ENCODE data around the gene CPTP.

CPTP gene

DNA sequence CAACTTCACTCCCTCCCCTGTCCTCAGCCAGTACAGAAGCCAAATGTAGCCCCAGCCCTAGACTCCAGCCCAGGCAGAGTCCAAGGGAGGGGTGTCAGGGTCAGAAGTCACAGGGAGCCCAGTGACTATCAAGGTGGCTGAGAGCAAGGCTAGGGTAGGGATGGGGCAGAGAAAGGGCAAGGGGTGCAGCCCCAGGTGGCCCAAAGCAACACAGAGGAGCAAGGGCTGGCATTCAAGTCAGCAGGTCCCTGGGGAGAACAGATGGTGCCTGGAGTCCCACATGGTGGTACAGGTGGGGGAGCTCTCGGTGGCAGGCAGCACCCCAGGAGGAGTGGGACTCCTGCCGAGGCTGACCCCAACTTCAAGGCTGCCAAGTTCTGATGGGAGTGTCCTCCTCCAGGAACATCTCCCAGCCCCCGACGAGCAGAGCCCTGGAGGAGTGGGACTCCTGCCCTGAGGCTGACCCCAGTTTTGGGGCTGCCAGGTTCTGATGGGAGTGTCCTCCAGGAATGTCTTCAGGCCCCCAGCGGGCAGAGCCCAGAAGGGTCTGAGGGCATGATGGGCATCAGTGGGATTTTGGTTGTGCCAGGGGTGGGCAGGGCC is 28.3 kb downstream of the CPTP start:
- Histone ChIP-seq H3K79me2 (ENCODE audit: insufficient read depth, low read length) (peaks cover 10% of the 10 kb centered on the region), H3K4me2 (ENCODE audit: insufficient read depth, low read length) (no peak overlapping the region), H3K4me3 (ENCODE audit: low read depth in 1 of 2, low read length in 2 of 2) (no peak overlapping the region)

GRCh38 chr1:1353389-1354151 is 29.0 kb downstream of the CPTP start:
- Histone ChIP-seq H3K4me1 (ENCODE audit: insufficient read depth, low read length) (peaks cover 5% of the 10 kb centered on the region), H3K4me2 (ENCODE audit: insufficient read depth, low read length) (no peak overlapping the region), H3K9me3 (ENCODE audit: insufficient read depth, low read length, severe bottlenecking) (no peaks in the 10 kb centered on the region), H3K79me2 (ENCODE audit: insufficient read depth, low read length) (peaks cover 4% of the 10 kb centered on the region), H3K27ac (ENCODE audit: low read length) (no peak overlapping the region), H3K9ac (ENCODE audit: low read depth, low read length) (no peak overlapping the region), H3K27me3 (ENCODE audit: insufficient read depth, low read length, poor library complexity) (no peaks in the 10 kb centered on the region), H2AFZ (ENCODE audit: low read depth, low read length) (no peak overlapping the region), H3K36me3 (ENCODE audit: insufficient read depth, low read length) (no peaks in the 10 kb centered on the region; the same call in 1 of the 2 replicates), H4K20me1 (ENCODE audit: insufficient read depth, low read length) (peaks cover 22% of the 10 kb centered on the region), H3K4me3 (ENCODE audit: low read depth in 1 of 2, low read length in 2 of 2) (no peak overlapping the region)
- no peak for TF ChIP-seq EZH2 (IDR thresholded peaks at IDR 0.05; ENCODE audit: borderline replicate concordance, low read depth, low read length, severe bottlenecking)
- no peak for TF ChIP-seq CTCF (IDR thresholded peaks at IDR 0.05; ENCODE audit: borderline replicate concordance, extremely low read depth, low read length, poor library complexity, severe bottlenecking)
- ATAC-seq (ENCODE audit: insufficient read depth, low read depth) (no peak), DNase-seq (no peak)

More for the DNA sequence above, 28.3 kb downstream of the CPTP start:
- TF ChIP-seq CTCF (IDR thresholded peaks at IDR 0.05; ENCODE audit: borderline replicate concordance, extremely low read depth, low read length, poor library complexity, severe bottlenecking) (no peak), EZH2 (IDR thresholded peaks at IDR 0.05; ENCODE audit: borderline replicate concordance, low read depth, low read length, severe bottlenecking) (no peak)
- peaks cover 29% of the 10 kb centered on the region for H4K20me1 ChIP-seq (ENCODE audit: insufficient read depth, low read length)
- H3K36me3 ChIP-seq (ENCODE audit: insufficient read depth, low read length): no peaks in the 10 kb centered on the region; the same call in 1 of the 2 replicates
- peaks cover 12% of the 10 kb centered on the region for H3K4me1 ChIP-seq (ENCODE audit: insufficient read depth, low read length)
- peak; percentile 37 for DNase-seq
- H3K27ac ChIP-seq (ENCODE audit: low read length): no peak overlapping the region
- H3K9me3 ChIP-seq (ENCODE audit: insufficient read depth, low read length, severe bottlenecking): no peaks in the 10 kb centered on the region
- ATAC-seq (ENCODE audit: insufficient read depth, low read depth): peak; percentile 23; the same call in 2 of the 3 replicates
- H3K9ac ChIP-seq (ENCODE audit: low read depth, low read length): no peak overlapping the region
- no peaks in the 10 kb centered on the region for H3K27me3 ChIP-seq (ENCODE audit: insufficient read depth, low read length, poor library complexity)
- H2AFZ ChIP-seq (ENCODE audit: low read depth, low read length): no peak overlapping the region

DNA sequence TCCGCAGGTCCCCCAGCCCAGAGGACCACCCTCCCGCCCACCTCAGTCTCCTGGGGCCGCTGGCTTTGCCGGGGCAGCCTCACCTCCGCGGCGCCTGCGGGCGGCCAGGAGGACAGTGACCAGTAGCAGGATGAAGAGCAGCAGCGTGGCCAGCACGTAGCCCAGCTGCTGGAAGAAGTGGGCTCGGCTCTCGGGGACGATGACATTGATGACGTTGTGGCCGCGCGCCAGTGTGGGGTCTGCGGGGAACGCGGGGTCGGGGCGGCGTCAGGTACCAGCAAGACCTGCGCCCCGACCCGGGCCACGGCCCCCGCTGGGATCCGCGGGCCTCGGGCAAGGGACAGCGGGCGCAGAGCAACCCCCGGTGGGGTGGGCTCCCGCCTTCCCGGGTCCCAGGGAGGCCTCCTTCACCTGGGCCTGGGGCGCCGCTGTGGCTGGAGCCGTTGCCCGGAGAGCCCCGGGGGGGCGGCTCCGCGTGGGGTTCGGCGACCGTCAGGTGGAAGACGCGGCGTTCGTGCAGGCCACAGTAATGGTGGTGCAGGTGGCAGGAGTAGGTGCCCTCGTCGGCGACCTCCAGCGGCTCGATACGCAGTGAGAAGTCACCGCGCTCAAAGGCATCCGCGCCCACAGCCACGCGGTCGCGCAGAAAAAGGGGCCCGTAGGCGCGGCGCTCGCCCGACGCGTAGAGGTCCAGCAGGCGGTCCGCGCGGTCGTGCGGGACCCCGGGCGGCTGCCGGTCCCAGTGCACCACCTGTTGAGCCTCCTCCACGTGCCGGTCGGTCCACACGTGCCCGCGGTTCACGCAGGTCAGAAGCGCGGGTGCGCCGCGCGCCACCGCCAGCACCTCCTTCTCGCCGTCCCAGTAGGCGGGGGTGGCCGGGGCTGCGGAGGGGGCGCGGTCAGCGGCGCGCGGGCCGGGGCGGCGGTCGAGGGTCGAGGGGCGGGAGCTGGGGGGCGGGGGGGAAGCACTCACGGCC is 30.0 kb downstream of the CPTP start:
- DNase-seq (no peak), ATAC-seq (ENCODE audit: insufficient read depth, low read depth) (no peak)
- Histone ChIP-seq H3K36me3 (ENCODE audit: insufficient read depth, low read length) (no peaks in the 10 kb centered on the region), H3K79me2 (ENCODE audit: insufficient read depth, low read length) (no peaks in the 10 kb centered on the region), H3K9ac (ENCODE audit: low read depth, low read length) (no peak overlapping the region), H3K27ac (ENCODE audit: low read length) (no peak overlapping the region), H3K4me2 (ENCODE audit: insufficient read depth, low read length) (no peak overlapping the region), H3K4me1 (ENCODE audit: insufficient read depth, low read length) (peaks cover 5% of the 10 kb centered on the region), H3K4me3 (ENCODE audit: low read depth in 1 of 2, low read length in 2 of 2) (no peak overlapping the region), H2AFZ (ENCODE audit: low read depth, low read length) (no peak overlapping the region), H3K27me3 (ENCODE audit: insufficient read depth, low read length, poor library complexity) (no peaks in the 10 kb centered on the region), H4K20me1 (ENCODE audit: insufficient read depth, low read length) (peaks cover 22% of the 10 kb centered on the region), H3K9me3 (ENCODE audit: insufficient read depth, low read length, severe bottlenecking) (no peaks in the 10 kb centered on the region)
- no peak for TF ChIP-seq CTCF (IDR thresholded peaks at IDR 0.05; ENCODE audit: borderline replicate concordance, extremely low read depth, low read length, poor library complexity, severe bottlenecking)
- no peak for TF ChIP-seq EZH2 (IDR thresholded peaks at IDR 0.05; ENCODE audit: borderline replicate concordance, low read depth, low read length, severe bottlenecking)

All from DND-41 (cell line).